ENCODE measurements around the gene ASGR1. TPM values are rescaled to one million over a fixed set of nuclear protein-coding genes. Genes with fewer than 3 reads are reported as not detected.

The ASGR1 gene
- total RNA-seq, 1 donor from 2014 or later = 1.6 TPM

DNA sequence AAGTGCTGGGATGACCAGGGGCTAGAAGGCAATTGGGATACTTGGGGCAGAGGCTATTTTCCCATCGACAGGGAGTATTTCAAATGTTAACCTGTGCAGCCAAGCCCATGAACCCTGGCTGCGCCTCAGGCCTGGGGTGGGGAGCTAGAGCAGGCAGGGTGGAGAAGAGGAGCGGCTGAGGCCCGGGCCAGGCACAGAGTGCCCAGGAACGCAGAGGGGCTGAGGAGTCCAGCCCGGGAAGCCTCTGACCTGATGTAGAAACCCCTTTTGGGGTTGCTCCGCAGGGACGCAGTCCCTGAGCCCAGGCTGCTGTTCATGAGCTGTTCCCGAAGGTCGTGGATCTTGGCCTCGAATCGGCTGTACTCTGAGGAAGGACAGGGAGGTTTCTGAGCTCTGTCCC, 16.8 kb upstream of the ASGR1 start:
- Mint-ChIP-seq H3K36me3 (ENCODE audit: unreplicated experiment) (peaks cover 19% of the 10 kb centered on the region), H3K27ac (ENCODE audit: unreplicated experiment) (no peak overlapping the region), H3K4me3 (ENCODE audit: unreplicated experiment) (no peak overlapping the region), H3K27me3 (ENCODE audit: unreplicated experiment) (no peaks in the 10 kb centered on the region), H3K4me1 (ENCODE audit: unreplicated experiment) (no peaks in the 10 kb centered on the region), H3K9me3 (ENCODE audit: unreplicated experiment) (no peaks in the 10 kb centered on the region)
- DNase-seq (ENCODE audit: extremely low spot score, unreplicated experiment) = no peak
- TF ChIP-seq, protein P1, sequence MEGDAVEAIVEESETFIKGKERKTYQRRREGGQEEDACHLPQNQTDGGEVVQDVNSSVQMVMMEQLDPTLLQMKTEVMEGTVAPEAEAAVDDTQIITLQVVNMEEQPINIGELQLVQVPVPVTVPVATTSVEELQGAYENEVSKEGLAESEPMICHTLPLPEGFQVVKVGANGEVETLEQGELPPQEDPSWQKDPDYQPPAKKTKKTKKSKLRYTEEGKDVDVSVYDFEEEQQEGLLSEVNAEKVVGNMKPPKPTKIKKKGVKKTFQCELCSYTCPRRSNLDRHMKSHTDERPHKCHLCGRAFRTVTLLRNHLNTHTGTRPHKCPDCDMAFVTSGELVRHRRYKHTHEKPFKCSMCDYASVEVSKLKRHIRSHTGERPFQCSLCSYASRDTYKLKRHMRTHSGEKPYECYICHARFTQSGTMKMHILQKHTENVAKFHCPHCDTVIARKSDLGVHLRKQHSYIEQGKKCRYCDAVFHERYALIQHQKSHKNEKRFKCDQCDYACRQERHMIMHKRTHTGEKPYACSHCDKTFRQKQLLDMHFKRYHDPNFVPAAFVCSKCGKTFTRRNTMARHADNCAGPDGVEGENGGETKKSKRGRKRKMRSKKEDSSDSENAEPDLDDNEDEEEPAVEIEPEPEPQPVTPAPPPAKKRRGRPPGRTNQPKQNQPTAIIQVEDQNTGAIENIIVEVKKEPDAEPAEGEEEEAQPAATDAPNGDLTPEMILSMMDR (IDR thresholded peaks at IDR 0.05) = no peak

DNA sequence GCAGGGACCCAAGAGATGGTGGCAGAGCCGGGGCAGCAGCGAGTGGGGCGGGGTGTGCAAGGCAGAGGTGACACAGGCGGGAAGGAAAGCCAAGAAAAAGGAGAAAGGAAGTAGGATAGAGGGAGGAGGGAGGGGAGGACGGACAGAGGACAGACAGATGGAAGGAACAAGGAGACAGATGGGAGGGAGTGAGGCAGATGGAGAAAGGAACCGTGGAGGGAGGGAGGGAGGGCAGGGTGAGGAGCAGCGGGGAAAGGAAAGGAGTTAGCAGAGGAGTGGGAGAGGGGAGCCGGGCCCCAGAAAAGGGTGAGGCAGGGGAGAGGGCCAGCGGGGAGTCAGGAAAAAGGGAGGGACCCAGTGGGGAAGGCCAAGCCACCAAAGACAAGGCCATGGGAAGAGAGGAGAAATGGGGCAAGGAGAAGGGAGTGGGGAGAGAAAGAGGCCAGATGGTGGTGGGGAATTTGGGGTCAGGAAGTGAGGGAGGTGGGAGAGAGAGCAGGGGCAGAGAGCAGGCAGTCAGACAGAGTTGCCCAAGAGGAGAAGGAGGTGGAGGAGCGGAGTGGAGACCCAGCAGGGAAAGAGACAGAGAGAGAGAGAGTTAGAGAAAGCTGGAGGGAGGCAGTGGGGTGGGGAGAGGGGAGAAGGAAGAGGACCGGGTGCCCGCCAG, 13.2 kb upstream of the ASGR1 start:
- no peak overlapping the region for H3K4me3 Mint-ChIP-seq (ENCODE audit: unreplicated experiment)
- no peak overlapping the region for H3K27ac Mint-ChIP-seq (ENCODE audit: unreplicated experiment)
- H3K27me3 Mint-ChIP-seq (ENCODE audit: unreplicated experiment) = no peaks in the 10 kb centered on the region

DNA sequence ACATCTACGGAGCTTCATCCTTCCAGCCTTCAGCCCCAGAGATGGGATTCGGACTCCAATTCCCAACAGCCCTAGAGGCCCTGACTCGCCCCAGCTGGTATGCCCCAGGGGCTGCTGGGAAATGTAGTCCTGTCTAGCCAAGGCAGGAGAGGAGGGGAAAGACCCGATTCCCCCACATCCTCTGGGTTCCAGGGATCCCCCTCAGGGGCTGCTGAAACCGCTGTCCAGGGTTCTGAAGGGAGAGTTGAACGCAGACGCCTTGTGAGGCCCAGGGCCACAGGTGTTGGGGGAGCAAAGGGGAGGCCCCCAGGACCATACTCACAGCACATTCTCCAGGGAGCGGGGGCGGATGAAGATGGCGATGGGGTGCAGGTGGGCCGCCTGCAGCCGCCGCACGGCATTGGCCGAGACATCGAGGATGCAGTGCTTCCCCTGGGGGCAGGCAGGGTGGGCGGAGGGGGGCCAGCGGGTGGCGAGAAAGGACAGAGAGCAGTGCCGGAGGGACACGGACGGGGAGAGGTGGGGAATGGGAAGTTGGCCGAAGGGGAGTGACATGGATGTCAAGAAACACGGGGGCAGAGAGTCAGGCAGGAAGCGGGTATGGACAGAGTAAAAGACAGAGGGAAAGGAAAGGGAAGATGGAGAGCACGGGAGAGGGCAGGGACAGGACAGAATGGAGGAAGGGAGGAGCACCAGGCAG, 12.6 kb upstream of the ASGR1 start:
- H3K4me3 Mint-ChIP-seq (ENCODE audit: unreplicated experiment) = no peak overlapping the region
- peaks cover 33% of the 10 kb centered on the region for H3K36me3 Mint-ChIP-seq (ENCODE audit: unreplicated experiment)
- H3K27me3 Mint-ChIP-seq (ENCODE audit: unreplicated experiment) = no peaks in the 10 kb centered on the region
- TF ChIP-seq, protein P1 (IDR thresholded peaks at IDR 0.05) = no peak
- no peak for DNase-seq (ENCODE audit: extremely low spot score, unreplicated experiment)
- no peak overlapping the region for H3K27ac Mint-ChIP-seq (ENCODE audit: unreplicated experiment)
- H3K4me1 Mint-ChIP-seq (ENCODE audit: unreplicated experiment) = no peaks in the 10 kb centered on the region
- no peaks in the 10 kb centered on the region for H3K9me3 Mint-ChIP-seq (ENCODE audit: unreplicated experiment)

More for the DNA sequence above, 13.2 kb upstream of the ASGR1 start:
- TF ChIP-seq, protein P1 (IDR thresholded peaks at IDR 0.05) = no peak
- Mint-ChIP-seq H3K9me3 (ENCODE audit: unreplicated experiment) (no peaks in the 10 kb centered on the region), H3K4me1 (ENCODE audit: unreplicated experiment) (no peaks in the 10 kb centered on the region), H3K36me3 (ENCODE audit: unreplicated experiment) (peaks cover 33% of the 10 kb centered on the region)
- DNase-seq (ENCODE audit: extremely low spot score, unreplicated experiment) = no peak

DNA sequence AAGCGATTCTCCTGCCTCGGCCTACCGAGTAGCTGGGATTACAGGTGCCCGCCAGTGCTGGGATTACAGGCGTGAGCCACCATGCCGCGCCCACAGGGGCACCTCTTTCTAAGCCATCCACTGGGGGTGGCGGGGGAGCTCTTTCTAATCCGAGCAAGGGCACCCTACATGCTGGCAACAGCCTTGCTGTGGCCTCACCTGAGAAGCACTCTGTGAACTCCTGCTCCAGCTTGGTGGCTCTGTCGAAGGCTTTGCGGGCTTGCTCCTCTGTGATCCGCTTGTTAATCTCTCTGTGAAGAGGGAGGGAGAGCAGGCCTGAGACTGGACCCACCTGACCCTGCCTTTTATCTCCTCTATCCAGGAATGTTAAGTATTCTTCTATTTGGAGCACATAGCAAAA, 11.9 kb upstream of the ASGR1 start:
- DNase-seq (ENCODE audit: extremely low spot score, unreplicated experiment) = no peak
- TF ChIP-seq, protein P1 (IDR thresholded peaks at IDR 0.05) = no peak

DNA sequence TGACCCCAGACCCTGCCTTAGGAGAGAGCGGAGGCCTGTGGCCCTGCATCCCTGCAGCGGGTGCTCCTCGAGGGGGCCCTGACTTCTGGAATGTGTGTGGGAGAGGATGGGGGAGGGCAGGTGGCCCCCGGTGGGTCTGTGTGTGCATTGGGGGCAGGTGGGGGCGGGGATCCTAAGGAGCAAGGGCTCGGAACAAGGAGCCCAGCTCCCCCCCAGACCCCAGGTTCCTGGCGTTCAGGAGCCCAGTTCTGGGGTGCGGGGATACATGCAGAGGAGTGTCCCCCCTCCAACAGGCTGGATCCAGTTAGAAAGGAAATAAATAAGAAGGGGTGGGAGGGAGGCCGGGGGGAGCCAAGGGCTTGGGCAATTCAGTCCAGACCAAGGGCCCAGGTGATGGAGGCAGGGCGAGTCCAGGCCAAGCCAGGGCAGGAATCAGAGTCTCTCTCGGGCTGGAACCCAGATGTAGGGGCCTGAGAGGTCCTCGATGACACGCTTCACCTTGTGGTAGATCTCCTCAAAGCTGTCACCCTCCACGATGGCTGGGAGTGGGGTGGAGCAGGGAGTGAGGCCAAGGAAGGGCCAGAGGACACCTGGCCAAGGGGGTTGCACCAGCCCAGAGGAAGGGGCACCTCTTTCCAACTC, 11.2 kb upstream of the ASGR1 start:
- no peak for DNase-seq (ENCODE audit: extremely low spot score, unreplicated experiment)
- no peaks in the 10 kb centered on the region for H3K4me1 Mint-ChIP-seq (ENCODE audit: unreplicated experiment)

More for the DNA sequence above, 11.9 kb upstream of the ASGR1 start:
- Mint-ChIP-seq H3K4me3 (ENCODE audit: unreplicated experiment) (no peak overlapping the region), H3K4me1 (ENCODE audit: unreplicated experiment) (no peaks in the 10 kb centered on the region), H3K36me3 (ENCODE audit: unreplicated experiment) (peaks cover 32% of the 10 kb centered on the region), H3K27ac (ENCODE audit: unreplicated experiment) (no peak overlapping the region), H3K9me3 (ENCODE audit: unreplicated experiment) (no peaks in the 10 kb centered on the region), H3K27me3 (ENCODE audit: unreplicated experiment) (no peaks in the 10 kb centered on the region)

More for the DNA sequence above, 11.2 kb upstream of the ASGR1 start:
- H3K27me3 Mint-ChIP-seq (ENCODE audit: unreplicated experiment) = no peaks in the 10 kb centered on the region
- H3K36me3 Mint-ChIP-seq (ENCODE audit: unreplicated experiment) = peaks cover 31% of the 10 kb centered on the region
- H3K27ac Mint-ChIP-seq (ENCODE audit: unreplicated experiment) = no peak overlapping the region
- no peak overlapping the region for H3K4me3 Mint-ChIP-seq (ENCODE audit: unreplicated experiment)
- TF ChIP-seq, protein P1 (IDR thresholded peaks at IDR 0.05) = no peak
- no peaks in the 10 kb centered on the region for H3K9me3 Mint-ChIP-seq (ENCODE audit: unreplicated experiment)

Data from osteocyte (in vitro differentiated cells).